ENCODE measurements around the gene PRUNE2.

DNA sequence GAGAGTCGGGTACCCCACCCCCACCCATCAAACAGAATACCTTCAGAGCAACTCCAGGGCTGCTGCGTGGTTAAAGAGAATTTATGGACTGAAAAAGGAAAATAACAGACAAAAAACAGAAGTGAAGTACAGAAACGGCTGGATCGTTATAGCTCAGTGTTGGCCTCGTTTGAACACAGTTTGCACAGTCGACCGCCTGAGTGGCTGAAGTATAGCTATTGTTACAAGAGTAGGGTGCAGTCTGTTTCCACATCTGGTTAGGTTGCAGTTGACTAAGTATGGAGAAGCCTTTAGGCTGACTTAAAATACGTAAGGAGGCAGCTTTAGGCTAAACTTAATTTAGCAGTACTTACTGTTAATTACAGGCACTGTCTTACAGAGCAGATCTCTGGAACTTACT lies 325.7 kb downstream of the PRUNE2 start:
- TF ChIP-seq, protein P1, sequence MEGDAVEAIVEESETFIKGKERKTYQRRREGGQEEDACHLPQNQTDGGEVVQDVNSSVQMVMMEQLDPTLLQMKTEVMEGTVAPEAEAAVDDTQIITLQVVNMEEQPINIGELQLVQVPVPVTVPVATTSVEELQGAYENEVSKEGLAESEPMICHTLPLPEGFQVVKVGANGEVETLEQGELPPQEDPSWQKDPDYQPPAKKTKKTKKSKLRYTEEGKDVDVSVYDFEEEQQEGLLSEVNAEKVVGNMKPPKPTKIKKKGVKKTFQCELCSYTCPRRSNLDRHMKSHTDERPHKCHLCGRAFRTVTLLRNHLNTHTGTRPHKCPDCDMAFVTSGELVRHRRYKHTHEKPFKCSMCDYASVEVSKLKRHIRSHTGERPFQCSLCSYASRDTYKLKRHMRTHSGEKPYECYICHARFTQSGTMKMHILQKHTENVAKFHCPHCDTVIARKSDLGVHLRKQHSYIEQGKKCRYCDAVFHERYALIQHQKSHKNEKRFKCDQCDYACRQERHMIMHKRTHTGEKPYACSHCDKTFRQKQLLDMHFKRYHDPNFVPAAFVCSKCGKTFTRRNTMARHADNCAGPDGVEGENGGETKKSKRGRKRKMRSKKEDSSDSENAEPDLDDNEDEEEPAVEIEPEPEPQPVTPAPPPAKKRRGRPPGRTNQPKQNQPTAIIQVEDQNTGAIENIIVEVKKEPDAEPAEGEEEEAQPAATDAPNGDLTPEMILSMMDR (IDR thresholded peaks at IDR 0.05) = no peak
- TF ChIP-seq POLR2A (IDR thresholded peaks at IDR 0.05) = no peak

All from lower leg skin (tissue), 3 donors.